ENCODE data around the gene PDCD11.

DNA sequence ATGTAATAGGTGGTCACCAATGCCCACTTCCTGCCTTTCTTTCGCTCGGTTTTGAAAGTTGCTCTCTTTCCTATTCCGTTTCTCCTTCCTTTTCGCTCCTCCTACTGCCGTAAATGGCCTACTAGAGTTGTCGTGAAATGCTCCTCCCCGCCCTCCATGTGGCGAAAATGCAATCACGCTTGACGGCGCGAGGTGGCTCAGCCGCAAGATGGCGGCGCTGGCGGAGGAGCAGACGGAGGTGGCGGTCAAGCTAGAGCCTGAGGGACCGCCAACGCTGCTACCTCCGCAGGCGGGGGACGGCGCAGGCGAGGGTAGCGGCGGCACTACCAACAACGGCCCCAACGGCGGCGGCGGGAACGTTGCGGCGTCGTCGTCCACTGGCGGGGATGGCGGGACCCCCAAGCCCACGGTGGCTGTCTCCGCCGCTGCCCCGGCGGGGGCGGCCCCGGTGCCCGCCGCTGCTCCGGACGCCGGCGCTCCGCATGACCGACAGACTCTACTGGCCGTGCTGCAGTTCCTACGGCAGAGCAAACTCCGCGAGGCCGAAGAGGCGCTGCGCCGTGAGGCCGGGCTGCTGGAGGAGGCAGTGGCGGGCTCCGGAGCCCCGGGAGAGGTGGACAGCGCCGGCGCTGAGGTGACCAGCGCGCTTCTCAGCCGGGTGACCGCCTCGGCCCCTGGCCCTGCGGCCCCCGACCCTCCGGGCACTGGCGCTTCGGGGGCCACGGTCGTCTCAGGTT lies 28.5 kb upstream of the PDCD11 start, which contains the start of gene TAF5:
- TF ChIP-seq, protein P1, sequence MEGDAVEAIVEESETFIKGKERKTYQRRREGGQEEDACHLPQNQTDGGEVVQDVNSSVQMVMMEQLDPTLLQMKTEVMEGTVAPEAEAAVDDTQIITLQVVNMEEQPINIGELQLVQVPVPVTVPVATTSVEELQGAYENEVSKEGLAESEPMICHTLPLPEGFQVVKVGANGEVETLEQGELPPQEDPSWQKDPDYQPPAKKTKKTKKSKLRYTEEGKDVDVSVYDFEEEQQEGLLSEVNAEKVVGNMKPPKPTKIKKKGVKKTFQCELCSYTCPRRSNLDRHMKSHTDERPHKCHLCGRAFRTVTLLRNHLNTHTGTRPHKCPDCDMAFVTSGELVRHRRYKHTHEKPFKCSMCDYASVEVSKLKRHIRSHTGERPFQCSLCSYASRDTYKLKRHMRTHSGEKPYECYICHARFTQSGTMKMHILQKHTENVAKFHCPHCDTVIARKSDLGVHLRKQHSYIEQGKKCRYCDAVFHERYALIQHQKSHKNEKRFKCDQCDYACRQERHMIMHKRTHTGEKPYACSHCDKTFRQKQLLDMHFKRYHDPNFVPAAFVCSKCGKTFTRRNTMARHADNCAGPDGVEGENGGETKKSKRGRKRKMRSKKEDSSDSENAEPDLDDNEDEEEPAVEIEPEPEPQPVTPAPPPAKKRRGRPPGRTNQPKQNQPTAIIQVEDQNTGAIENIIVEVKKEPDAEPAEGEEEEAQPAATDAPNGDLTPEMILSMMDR (IDR thresholded peaks at IDR 0.05; ENCODE audit: insufficient read depth, low read depth, low read length): no peak
- no peak for TF ChIP-seq EZH2 (IDR thresholded peaks at IDR 0.05; ENCODE audit: insufficient read depth, low read length)

Data from astrocyte (in vitro differentiated cells and primary cell).